OCI-LY1 (cell line): Measurements from ENCODE around the gene PSMC3IP.

Experiments
- H2AFZ ChIP-seq: fragments of 200-600 bp; sonication (generic), shearing (Covaris generic); 2 replicates; pipeline ENCODE4 v1.6.0; 2014; ENCODE audit warnings: antibody characterized with exemption, mild to moderate bottlenecking, low read length
- H3F3A ChIP-seq: fragments of 200-600 bp; sonication (generic), shearing (Covaris generic); 2 replicates; pipeline ENCODE4 v1.6.0; 2014; ENCODE audit warnings: mild to moderate bottlenecking, antibody characterized with exemption, low read length, moderate library complexity; ENCODE audit not compliant: insufficient read depth
- H3K27ac ChIP-seq: fragments of 200-600 bp; sonication (generic); 2 replicates; pipeline ENCODE4 v1.5.1; 2014; ENCODE audit warnings: low read length, mixed run types, mild to moderate bottlenecking, low read depth; ENCODE audit not compliant: poor library complexity, severe bottlenecking
- H3K27me3 ChIP-seq: fragments of 200-600 bp; sonication (generic); 2 replicates; pipeline ENCODE4 v1.6.0; 2014; ENCODE audit warnings: antibody characterized with exemption, mild to moderate bottlenecking, low read length, moderate library complexity; ENCODE audit not compliant: insufficient read depth
- H3K36me3 ChIP-seq: fragments of 200-600 bp; sonication (generic); 2 replicates; pipeline ENCODE4 v1.6.1; 2014; ENCODE audit warnings: mild to moderate bottlenecking, antibody characterized with exemption, low read length, moderate library complexity, mixed read lengths; ENCODE audit not compliant: insufficient read depth
- H3K4me1 ChIP-seq: fragments of 200-600 bp; sonication (generic); 2 replicates; pipeline ENCODE4 v1.5.1; 2014; ENCODE audit warnings: mild to moderate bottlenecking, low read length, moderate library complexity; ENCODE audit not compliant: insufficient read depth, severe bottlenecking
- H3K4me2 ChIP-seq: fragments of 200-600 bp; sonication (generic), shearing (Covaris generic); 2 replicates; pipeline ENCODE4 v1.6.1; 2014; ENCODE audit warnings: low read length
- H3K4me3 ChIP-seq: fragments of 200-600 bp; sonication (generic); 2 replicates; pipeline ENCODE4 v1.5.1; 2014; ENCODE audit warnings: low read length, low read depth, mild to moderate bottlenecking, mixed read lengths; ENCODE audit not compliant: poor library complexity, severe bottlenecking
- H3K79me2 ChIP-seq: fragments of 200-600 bp; shearing (Covaris generic); 2 replicates; pipeline ENCODE4 v1.6.1; 2016; ENCODE audit warnings: mixed run types, low read length, mixed read lengths; ENCODE audit not compliant: insufficient read depth
- H3K9ac ChIP-seq: fragments of 200-600 bp; sonication (generic), shearing (Covaris generic); 2 replicates; pipeline ENCODE4 v1.6.1; 2014; ENCODE audit warnings: mild to moderate bottlenecking, low read length, mixed read lengths
- H3K9me2 ChIP-seq: fragments of 200-600 bp; sonication (generic), shearing (Covaris generic); 2 replicates; pipeline ENCODE4 v1.6.1; 2014; ENCODE audit warnings: low read depth, mild to moderate bottlenecking, low read length, mixed read lengths
- H3K9me3 ChIP-seq: fragments of 200-600 bp; shearing (Covaris generic); 2 replicates; pipeline ENCODE4 v1.6.1; 2014; ENCODE audit warnings: low read length, mixed read lengths
- H4K20me1 ChIP-seq: fragments of 200-600 bp; sonication (generic), shearing (Covaris generic); 2 replicates; pipeline ENCODE4 v1.6.0; 2016; ENCODE audit warnings: mild to moderate bottlenecking, low read length; ENCODE audit not compliant: insufficient read depth
- EZH2 ChIP-seq: fragments of 200-600 bp; sonication (generic), shearing (Covaris generic); IDR thresholded peaks from 2 replicates; pipeline ENCODE4 v1.8.0; 2017; ENCODE audit warnings: borderline replicate concordance, mixed run types, mild to moderate bottlenecking, antibody characterized with exemption, low read length, moderate library complexity, mixed read lengths
- TF ChIP-seq, protein P1 (sequence below): fragments of 200-600 bp; sonication (generic), shearing (Covaris generic); IDR thresholded peaks from 2 replicates; pipeline ENCODE4 v1.5.1; 2017; ENCODE audit warnings: mild to moderate bottlenecking, antibody characterized with exemption, low read length, moderate library complexity, mixed read lengths

PSMC3IP gene

DNA sequence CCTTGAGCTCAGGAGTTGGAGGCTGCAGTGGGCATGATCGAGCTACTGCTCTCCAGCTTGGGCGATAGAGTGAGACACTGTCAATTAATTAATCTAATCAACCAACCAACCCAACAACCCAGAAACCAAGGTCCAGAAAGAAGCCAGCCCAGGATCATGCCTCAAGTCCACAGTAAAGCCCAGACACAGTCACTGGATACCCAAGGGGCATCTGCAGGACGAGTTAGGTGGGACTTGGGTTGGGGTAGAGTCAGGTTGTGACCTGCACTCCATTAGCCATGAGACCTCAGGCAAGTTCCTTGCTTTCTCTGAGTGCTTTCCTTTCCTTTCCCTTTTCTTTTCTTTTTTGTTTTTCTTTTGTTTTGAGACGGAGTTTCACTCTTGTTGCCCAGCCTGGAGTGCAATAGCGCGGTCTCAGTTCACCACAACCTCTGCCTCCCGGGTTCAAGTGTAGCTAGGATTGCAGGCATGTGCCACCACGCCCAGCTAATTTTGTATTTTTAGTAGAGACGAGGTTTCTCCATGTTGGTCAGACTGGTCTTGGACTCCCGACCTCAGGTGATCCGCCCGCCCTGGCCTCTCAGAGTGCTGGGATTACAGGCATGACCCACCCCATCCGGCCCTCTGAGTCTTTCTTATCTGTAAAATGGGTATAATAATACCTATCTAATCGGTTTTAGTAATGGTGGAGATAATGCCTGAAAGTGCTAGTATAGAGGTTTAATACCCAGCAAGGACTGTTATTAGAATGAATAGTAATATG, 28.4 kb downstream of the PSMC3IP start:
- H3F3A ChIP-seq: no peaks in the 10 kb centered on the region
- no peak overlapping the region for H2AFZ ChIP-seq
- H3K4me3 ChIP-seq: peak overlapping the region; percentile 64
- H3K36me3 ChIP-seq: peaks cover 5% of the 10 kb centered on the region; the same call in 1 of the 2 replicates
- peak overlapping the region; percentile 74 for H3K4me2 ChIP-seq
- TF ChIP-seq, protein P1, sequence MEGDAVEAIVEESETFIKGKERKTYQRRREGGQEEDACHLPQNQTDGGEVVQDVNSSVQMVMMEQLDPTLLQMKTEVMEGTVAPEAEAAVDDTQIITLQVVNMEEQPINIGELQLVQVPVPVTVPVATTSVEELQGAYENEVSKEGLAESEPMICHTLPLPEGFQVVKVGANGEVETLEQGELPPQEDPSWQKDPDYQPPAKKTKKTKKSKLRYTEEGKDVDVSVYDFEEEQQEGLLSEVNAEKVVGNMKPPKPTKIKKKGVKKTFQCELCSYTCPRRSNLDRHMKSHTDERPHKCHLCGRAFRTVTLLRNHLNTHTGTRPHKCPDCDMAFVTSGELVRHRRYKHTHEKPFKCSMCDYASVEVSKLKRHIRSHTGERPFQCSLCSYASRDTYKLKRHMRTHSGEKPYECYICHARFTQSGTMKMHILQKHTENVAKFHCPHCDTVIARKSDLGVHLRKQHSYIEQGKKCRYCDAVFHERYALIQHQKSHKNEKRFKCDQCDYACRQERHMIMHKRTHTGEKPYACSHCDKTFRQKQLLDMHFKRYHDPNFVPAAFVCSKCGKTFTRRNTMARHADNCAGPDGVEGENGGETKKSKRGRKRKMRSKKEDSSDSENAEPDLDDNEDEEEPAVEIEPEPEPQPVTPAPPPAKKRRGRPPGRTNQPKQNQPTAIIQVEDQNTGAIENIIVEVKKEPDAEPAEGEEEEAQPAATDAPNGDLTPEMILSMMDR: no peak
- no peak for TF ChIP-seq EZH2
- no peaks in the 10 kb centered on the region for H3K9me3 ChIP-seq
- no peaks in the 10 kb centered on the region for H3K9me2 ChIP-seq
- H3K4me1 ChIP-seq: peaks cover 14% of the 10 kb centered on the region
- peak overlapping the region; percentile 56; the same call in 1 of the 2 replicates for H3K9ac ChIP-seq
- no peaks in the 10 kb centered on the region for H3K79me2 ChIP-seq
- no peak overlapping the region for H3K27ac ChIP-seq
- H4K20me1 ChIP-seq: no peaks in the 10 kb centered on the region
- H3K27me3 ChIP-seq: no peaks in the 10 kb centered on the region

DNA sequence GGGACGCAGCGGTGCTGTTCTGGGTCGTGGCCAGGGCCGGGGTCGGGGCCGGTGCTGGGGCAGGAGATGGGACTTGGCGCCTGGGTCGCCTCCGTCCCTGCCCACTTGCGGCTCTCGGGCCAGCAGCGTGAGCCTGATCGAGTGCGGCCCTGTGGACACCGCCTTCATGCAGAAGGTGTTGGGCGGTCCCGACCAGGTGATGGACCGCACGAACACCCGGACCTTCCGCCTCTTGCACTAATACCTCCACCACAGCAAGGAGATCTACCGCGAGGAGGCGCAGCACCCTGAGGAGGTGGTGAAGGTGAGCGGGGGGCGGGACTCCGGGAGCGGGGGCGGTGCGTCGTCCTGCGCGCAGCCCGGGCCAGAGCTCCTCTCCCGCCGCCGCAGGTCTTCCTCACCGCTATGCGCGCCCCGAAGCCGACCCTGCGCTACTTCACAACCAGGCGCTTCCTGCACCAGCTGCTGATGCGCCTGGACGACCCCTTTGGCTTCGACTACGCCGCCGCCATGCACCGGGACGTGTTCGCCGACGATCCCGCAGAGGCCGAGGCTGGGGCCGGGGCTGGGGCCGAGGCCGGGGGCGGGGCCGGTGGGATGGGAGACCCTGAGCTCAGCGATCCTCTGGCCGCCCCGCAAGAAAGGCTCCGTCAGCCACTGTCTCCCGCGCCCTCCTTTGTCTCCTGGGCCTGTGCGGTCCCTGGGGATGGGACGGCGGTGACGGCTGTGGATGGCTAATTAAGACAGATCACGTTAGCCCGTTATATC, 29.3 kb downstream of the PSMC3IP start:
- Histone ChIP-seq H3K27ac (no peak overlapping the region), H2AFZ (no peak overlapping the region), H3K79me2 (no peaks in the 10 kb centered on the region), H3K36me3 (peaks cover 12% of the 10 kb centered on the region), H3K9ac (peak overlapping the region; percentile 56; the same call in 1 of the 2 replicates), H3K4me2 (peak overlapping the region; percentile 74), H3F3A (no peaks in the 10 kb centered on the region), H3K4me3 (peak overlapping the region; percentile 64), H3K4me1 (peaks cover 14% of the 10 kb centered on the region), H3K27me3 (no peaks in the 10 kb centered on the region), H3K9me3 (no peaks in the 10 kb centered on the region), H3K9me2 (no peaks in the 10 kb centered on the region), H4K20me1 (no peaks in the 10 kb centered on the region)
- TF ChIP-seq, protein P1: peak; percentile 76
- TF ChIP-seq EZH2: no peak

DNA sequence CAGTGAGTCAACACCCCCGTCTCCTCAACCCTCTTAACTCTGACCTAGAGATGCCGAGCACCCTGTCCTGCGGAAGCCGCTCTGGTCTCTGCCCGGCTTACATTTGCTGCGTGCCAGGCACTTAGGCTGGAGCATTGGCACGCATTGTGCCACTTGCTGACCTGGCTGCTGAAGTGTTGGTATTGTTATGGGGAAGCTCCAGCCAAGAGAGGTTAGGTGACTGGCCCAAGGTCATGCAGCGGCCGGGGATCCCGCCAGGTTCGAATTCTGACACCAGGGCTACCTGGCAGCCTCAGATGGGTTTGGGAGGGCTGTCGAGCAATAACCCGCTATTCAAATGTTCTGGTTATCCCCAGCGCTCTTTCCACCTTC, 29.8 kb downstream of the PSMC3IP start:
- Histone ChIP-seq H3K9me3 (no peaks in the 10 kb centered on the region), H3K4me3 (peak overlapping the region; percentile 64), H3K27me3 (no peaks in the 10 kb centered on the region), H3K4me1 (peaks cover 14% of the 10 kb centered on the region), H3K36me3 (peaks cover 16% of the 10 kb centered on the region), H3F3A (no peaks in the 10 kb centered on the region), H4K20me1 (no peaks in the 10 kb centered on the region), H3K27ac (no peak overlapping the region), H3K4me2 (peak overlapping the region; percentile 74), H3K9ac (peak overlapping the region; percentile 36; the same call in 1 of the 2 replicates), H3K9me2 (no peaks in the 10 kb centered on the region), H2AFZ (no peak overlapping the region), H3K79me2 (no peaks in the 10 kb centered on the region)
- TF ChIP-seq, protein P1: no peak
- TF ChIP-seq EZH2: no peak
